ENCODE measurements around the gene DAB1. TPM values are rescaled to one million over a fixed set of nuclear protein-coding genes. Genes with fewer than 3 reads are reported as not detected.

Gene DAB1
- total RNA-seq, 1 experiment from 2014 or later: not detected

DNA sequence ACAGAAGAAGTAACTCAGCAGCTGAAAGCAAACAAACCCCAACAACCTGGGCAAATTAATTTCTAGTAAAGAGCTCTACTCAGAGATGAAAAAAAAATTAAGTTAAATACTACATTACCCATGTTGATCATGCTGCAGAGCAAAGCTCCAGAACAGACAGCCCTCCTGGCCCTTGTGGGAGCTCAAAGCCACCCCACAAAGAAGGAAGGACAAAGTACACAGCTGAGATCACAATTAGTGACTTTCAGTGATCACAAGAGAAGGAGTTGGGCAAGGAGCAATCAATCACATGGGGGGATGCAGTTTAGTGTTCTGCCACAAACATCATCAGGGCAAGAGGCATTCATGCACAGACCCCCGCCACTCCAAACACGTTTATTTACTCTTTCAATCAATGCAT, 114.2 kb downstream of the DAB1 start:
- no peak for DNase-seq (ENCODE audit: low read depth, low spot score)
- in situ Hi-C loops (cut with HindIII; ENCODE audit: low pct_unique_long_range_greater_than_20kb, low sequenced_read_pairs): no loop called here

DNA sequence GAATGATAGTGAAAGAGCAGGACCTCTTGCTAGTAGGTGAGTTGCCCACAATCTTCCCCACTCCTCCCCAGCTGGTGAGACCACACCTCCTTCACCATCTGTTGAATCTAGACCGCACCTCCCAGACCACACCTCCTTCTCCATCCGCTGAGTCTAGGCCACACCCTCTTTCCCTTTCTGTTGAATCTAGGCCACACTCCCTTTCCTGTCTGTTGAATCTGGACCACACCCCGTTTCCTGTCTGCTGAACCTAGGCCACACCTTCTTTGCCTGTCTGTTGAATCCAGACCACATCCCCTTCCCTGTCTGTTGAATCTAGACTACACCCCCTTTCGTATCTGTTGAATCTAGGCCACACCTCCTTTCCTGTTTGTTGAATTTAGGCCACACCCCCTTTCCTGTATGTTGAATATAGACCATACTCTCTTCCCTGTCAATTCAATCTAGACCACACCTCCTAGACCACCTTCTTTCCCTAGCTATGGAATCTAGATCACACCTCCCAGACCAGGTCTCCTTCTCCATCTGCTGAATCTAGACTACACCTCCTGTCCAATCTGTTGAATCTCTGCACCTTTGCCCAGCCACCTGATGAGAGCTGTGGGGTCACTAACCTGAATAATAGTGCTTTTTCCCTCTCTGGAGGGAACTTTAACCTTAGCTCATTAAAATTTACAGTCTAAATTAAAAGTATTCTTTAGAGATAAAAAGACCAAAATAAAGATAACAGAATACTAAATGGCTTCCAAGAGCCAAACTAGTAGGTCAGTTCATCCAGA, 116.3 kb downstream of the DAB1 start:
- peak; percentile 13 for DNase-seq (ENCODE audit: low read depth, low spot score)
- in situ Hi-C loops (cut with HindIII; ENCODE audit: low pct_unique_long_range_greater_than_20kb, low sequenced_read_pairs): no loop called here

DNA sequence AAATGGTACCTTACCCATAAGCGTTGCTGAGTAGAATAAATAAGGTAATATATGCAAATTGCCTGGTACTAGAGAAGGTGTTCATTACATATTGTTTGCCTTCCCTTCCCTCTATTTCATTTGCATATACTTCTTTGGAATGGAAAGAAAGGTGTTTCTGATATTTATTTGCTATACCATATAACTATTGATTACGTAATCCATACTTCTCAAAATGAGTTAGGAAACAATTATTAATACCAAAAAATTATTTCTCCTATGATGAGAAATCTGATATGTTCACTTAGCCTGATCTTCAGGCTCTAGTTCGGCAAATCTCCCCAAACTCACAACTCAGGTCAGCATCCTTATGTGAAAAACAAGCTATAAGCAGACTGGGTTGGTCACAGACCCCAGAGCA, 119.3 kb downstream of the DAB1 start:
- in situ Hi-C loops (cut with HindIII; ENCODE audit: low pct_unique_long_range_greater_than_20kb, low sequenced_read_pairs): no loop called here
- DNase-seq (ENCODE audit: low read depth, low spot score): no peak

GRCh38 chr1:57302812-57303596, 120.9 kb downstream of the DAB1 start:
- in situ Hi-C loops (cut with HindIII; ENCODE audit: low pct_unique_long_range_greater_than_20kb, low sequenced_read_pairs): no loop called here
- DNase-seq (ENCODE audit: low read depth, low spot score): no peak

GRCh38 chr1:57300186-57300585, 123.7 kb downstream of the DAB1 start:
- DNase-seq (ENCODE audit: low read depth, low spot score): no peak
- in situ Hi-C loops (cut with HindIII; ENCODE audit: low pct_unique_long_range_greater_than_20kb, low sequenced_read_pairs): no loop called here

GRCh38 chr1:57296726-57297250, 127.1 kb downstream of the DAB1 start:
- in situ Hi-C loops (cut with HindIII; ENCODE audit: low pct_unique_long_range_greater_than_20kb, low sequenced_read_pairs): no loop called here
- no peak for DNase-seq (ENCODE audit: low read depth, low spot score)

GRCh38 chr1:57295326-57295725, 128.5 kb downstream of the DAB1 start:
- DNase-seq (ENCODE audit: low read depth, low spot score): no peak
- in situ Hi-C loops (cut with HindIII; ENCODE audit: low pct_unique_long_range_greater_than_20kb, low sequenced_read_pairs): no loop called here

- in situ Hi-C loops (cut with HindIII; ENCODE audit: low pct_unique_long_range_greater_than_20kb, low sequenced_read_pairs): no loop called here
Observed at GRCh38 chr1:57294177-57294576, 129.7 kb downstream of the DAB1 start.

GRCh38 chr1:57293214-57293613, 130.6 kb downstream of the DAB1 start:
- no peak for DNase-seq (ENCODE audit: low read depth, low spot score)
- in situ Hi-C loops (cut with HindIII; ENCODE audit: low pct_unique_long_range_greater_than_20kb, low sequenced_read_pairs): no loop called here

More at GRCh38 chr1:57294177-57294576, 129.7 kb downstream of the DAB1 start:
- no peak for DNase-seq (ENCODE audit: low read depth, low spot score)

DNA sequence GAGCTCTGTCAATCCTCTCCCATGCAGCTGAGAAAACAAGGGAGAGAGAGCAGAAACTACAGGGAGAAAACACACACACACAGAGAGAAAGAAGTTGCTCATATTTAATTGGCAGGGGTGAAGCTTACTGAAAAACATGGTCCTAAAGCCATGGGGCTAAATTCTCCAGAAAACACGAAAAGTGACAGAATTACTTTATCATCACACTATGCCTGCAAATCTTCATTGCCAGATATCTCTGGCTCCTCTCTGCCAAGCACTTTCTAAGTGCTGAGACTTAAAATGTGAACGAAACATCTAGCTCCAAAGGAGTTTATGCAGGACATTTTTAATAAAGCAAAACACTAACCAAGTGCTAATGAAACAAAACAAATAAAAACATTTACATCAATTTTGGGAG, 134.1 kb downstream of the DAB1 start:
- in situ Hi-C loops (cut with HindIII; ENCODE audit: low pct_unique_long_range_greater_than_20kb, low sequenced_read_pairs): no loop called here
- DNase-seq (ENCODE audit: low read depth, low spot score): no peak

GRCh38 chr1:57285992-57286391, 137.9 kb downstream of the DAB1 start:
- in situ Hi-C loops (cut with HindIII; ENCODE audit: low pct_unique_long_range_greater_than_20kb, low sequenced_read_pairs): no loop called here
- DNase-seq (ENCODE audit: low read depth, low spot score): no peak

- in situ Hi-C loops (cut with HindIII; ENCODE audit: low pct_unique_long_range_greater_than_20kb, low sequenced_read_pairs): no loop called here
- no peak for DNase-seq (ENCODE audit: low read depth, low spot score)
Observed at GRCh38 chr1:57282411-57282810, 141.4 kb downstream of the DAB1 start.

DNA sequence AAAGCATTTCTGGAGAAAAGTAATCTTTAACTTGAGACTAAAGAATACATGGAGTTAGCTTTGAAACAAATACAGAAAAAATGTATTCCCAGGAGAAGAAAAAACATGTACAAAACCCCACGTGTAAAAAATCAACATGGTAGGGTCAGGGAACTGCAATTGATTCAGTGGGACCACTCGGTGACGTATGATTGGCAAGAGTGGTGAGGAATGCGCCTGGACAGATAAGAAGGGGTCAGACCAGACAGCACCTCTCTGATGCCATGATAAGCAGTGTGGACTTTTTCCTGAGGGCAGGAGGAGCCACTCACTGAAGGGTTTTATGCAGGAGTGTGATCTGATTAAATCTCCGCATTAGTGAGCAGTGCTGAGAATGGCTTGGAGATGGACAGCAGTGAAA, 142.5 kb downstream of the DAB1 start:
- DNase-seq (ENCODE audit: low read depth, low spot score): no peak
- in situ Hi-C loops (cut with HindIII; ENCODE audit: low pct_unique_long_range_greater_than_20kb, low sequenced_read_pairs): no loop called here

GRCh38 chr1:57279909-57280666, 143.8 kb downstream of the DAB1 start:
- DNase-seq (ENCODE audit: low read depth, low spot score): peak; percentile 1
- in situ Hi-C loops (cut with HindIII; ENCODE audit: low pct_unique_long_range_greater_than_20kb, low sequenced_read_pairs): no loop called here

- DNase-seq (ENCODE audit: low read depth, low spot score): no peak
- in situ Hi-C loops (cut with HindIII; ENCODE audit: low pct_unique_long_range_greater_than_20kb, low sequenced_read_pairs): no loop called here
Observed at GRCh38 chr1:57278558-57278957, 145.3 kb downstream of the DAB1 start.

DNA sequence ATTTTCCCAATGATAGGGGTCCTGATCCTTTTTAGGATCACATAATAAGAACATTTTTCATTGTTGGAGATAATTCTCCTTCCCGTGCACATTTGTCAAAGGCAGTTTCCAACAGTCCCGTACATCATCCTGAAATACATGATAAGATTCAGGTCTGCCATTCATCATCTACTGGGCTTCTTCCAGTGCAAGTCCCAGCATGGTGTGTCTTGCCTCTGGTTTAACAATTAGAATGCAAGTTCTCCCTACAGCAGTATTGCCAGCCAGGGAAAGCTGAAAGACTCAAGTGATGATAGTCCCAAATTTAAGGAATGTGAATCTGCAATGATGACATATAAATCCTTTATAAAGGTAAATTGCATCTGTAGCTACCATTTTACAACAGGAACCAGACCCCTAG, 146.2 kb downstream of the DAB1 start:
- in situ Hi-C loops (cut with HindIII; ENCODE audit: low pct_unique_long_range_greater_than_20kb, low sequenced_read_pairs): no loop called here
- DNase-seq (ENCODE audit: low read depth, low spot score): no peak

DNA sequence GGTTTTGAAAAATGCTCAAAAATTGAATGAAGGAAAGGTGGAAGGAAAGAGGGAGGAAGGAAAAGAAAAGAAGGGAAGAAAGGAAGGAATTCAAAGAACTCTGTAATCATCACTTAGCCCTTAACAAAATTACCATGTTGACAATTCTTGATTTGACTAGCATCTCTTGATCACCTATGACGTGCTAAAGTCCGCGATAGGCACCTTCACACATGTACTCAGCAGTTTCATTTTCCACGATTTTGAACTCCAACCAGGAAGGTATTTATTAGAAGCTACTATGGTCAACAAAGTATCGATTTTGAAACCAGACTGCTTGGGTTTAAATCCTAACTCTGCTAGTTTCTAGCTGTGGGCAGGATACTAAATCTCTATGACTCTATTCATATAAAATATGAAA, 146.9 kb downstream of the DAB1 start:
- DNase-seq (ENCODE audit: low read depth, low spot score): no peak
- in situ Hi-C loops (cut with HindIII; ENCODE audit: low pct_unique_long_range_greater_than_20kb, low sequenced_read_pairs): no loop called here

- no peak for DNase-seq (ENCODE audit: low read depth, low spot score)
- in situ Hi-C loops (cut with HindIII; ENCODE audit: low pct_unique_long_range_greater_than_20kb, low sequenced_read_pairs): no loop called here
Observed at GRCh38 chr1:57272601-57273000, 151.3 kb downstream of the DAB1 start.

All from SK-MEL-5 (cell line).